HG02938 (cell line): ENCODE data around the gene LGALS7.

Source experiments
- ATAC-seq: cut with Tn5 transposase; IDR thresholded peaks from one replicate; pipeline ENCODE4 v1.9.1; 2021; ENCODE audit warnings: mild to moderate bottlenecking, moderate library complexity; ENCODE audit not compliant: unreplicated experiment

LGALS7 gene

GRCh38 chr19:38741670-38742069 is 31.6 kb downstream of the LGALS7 start:
- no peak for ATAC-seq

- ATAC-seq: no peak
These were observed 32.4 kb downstream of the LGALS7 start for GRCh38 chr19:38740932-38741331.

GRCh38 chr19:38740257-38740592 is 33.1 kb downstream of the LGALS7 start:
- no peak for ATAC-seq

- no peak for ATAC-seq
These were observed 33.7 kb downstream of the LGALS7 start for GRCh38 chr19:38739440-38740256.

- ATAC-seq: no peak
These were observed 35.2 kb downstream of the LGALS7 start for GRCh38 chr19:38737921-38738737.

- ATAC-seq: no peak
These were observed 35.9 kb downstream of the LGALS7 start for GRCh38 chr19:38737281-38737865.

- no peak for ATAC-seq
These were observed 36.7 kb downstream of the LGALS7 start for GRCh38 chr19:38736413-38737280.

GRCh38 chr19:38736036-38736412 is 37.3 kb downstream of the LGALS7 start:
- no peak for ATAC-seq

GRCh38 chr19:38735257-38735686 is 38.0 kb downstream of the LGALS7 start:
- ATAC-seq: no peak

GRCh38 chr19:38734426-38735256 is 38.7 kb downstream of the LGALS7 start:
- ATAC-seq: no peak

GRCh38 chr19:38734176-38734425 is 39.2 kb downstream of the LGALS7 start:
- ATAC-seq: no peak

GRCh38 chr19:38733493-38734175 is 39.7 kb downstream of the LGALS7 start:
- no peak for ATAC-seq

- no peak for ATAC-seq
These were observed 40.1 kb downstream of the LGALS7 start for GRCh38 chr19:38733241-38733492.

- ATAC-seq: no peak
These were observed 41.5 kb downstream of the LGALS7 start for GRCh38 chr19:38731654-38732301.

- no peak for ATAC-seq
These were observed 42.4 kb downstream of the LGALS7 start for GRCh38 chr19:38730731-38731589.

GRCh38 chr19:38730470-38730730 is 42.9 kb downstream of the LGALS7 start:
- no peak for ATAC-seq

- no peak for ATAC-seq
These were observed 43.5 kb downstream of the LGALS7 start for GRCh38 chr19:38729653-38730469.
